Activated CD4-positive, alpha-beta T cell treated with anti-CD3 and anti-CD28 coated beads, Interleukin-2, amount 10 ng/mL, durations not matched to agents 24 days and 14 days (primary cell): Measurements from ENCODE around the gene SCMH1. TPM values are rescaled to one million over a fixed set of nuclear protein-coding genes. Genes with fewer than 3 reads are reported as not detected.
"Not testable (repeated sequence)": the region's sequence is repeated elsewhere in the genome, so short reads cannot be mapped to it uniquely, and the experiment has no call there.

Experiments used
- DNase-seq: peaks from one replicate; pipeline ENCODE4 v3.0.0; 2022
- H3K27ac Mint-ChIP-seq: one replicate; pipeline ENCODE4 v1.8.0; 2022; ENCODE audit warnings: mild to moderate bottlenecking, mixed read lengths
- H3K27me3 Mint-ChIP-seq: one replicate; pipeline ENCODE4 v1.8.0; 2022; ENCODE audit warnings: mixed read lengths
- H3K36me3 Mint-ChIP-seq: one replicate; pipeline ENCODE4 v1.8.0; 2022; ENCODE audit warnings: low read depth, mild to moderate bottlenecking, mixed read lengths
- H3K4me1 Mint-ChIP-seq: one replicate; pipeline ENCODE4 v1.8.0; 2021; ENCODE audit warnings: mixed read lengths
- H3K4me3 Mint-ChIP-seq: one replicate; pipeline ENCODE4 v1.8.0; 2022; ENCODE audit warnings: mild to moderate bottlenecking, moderate library complexity, mixed read lengths
- H3K9me3 Mint-ChIP-seq: one replicate; pipeline ENCODE4 v1.8.0; 2021; ENCODE audit warnings: mixed read lengths
- intact Hi-C: fragments of 100-400 bp; cut with micrococcal nuclease; formaldehyde crosslinking; loops from one replicate; pipeline ENCODE4 v1.15.1; 2023
- total RNA-seq: library from RNA; stranded (reverse); gene quantifications from 2 replicates; pipeline ENCODE4 v1.2.3, GENCODE V29; 2022

Gene SCMH1
- total RNA-seq, 1 donor from 2014 or later = 23.3 TPM

DNA sequence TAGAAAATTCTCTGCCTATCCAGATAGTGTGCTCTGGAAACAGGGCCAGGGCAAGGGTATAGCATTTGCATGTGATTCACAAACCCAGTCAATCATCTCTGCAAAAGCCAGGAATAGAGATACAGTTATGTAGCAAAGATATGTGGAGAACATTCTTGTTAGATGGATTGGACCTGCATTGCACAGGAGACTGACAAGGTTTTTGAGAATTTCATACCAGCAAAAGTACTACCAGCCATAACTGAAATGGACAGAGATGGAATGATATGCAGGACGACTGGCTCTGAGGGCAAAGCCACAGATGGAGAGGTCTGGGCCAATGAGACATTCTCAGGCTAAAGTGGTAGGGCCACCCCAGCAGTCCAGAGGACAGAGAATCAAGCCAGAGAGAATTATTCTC is 24.7 kb downstream of the SCMH1 start:
- no peak for DNase-seq
- Mint-ChIP-seq H3K4me1 (peaks cover 2% of the 10 kb centered on the region), H3K36me3 (peaks cover 22% of the 10 kb centered on the region), H3K27me3 (no peaks in the 10 kb centered on the region), H3K27ac (no peak overlapping the region), H3K9me3 (peaks cover 4% of the 10 kb centered on the region), H3K4me3 (no peak overlapping the region)
- intact Hi-C loops = no loop called here

DNA sequence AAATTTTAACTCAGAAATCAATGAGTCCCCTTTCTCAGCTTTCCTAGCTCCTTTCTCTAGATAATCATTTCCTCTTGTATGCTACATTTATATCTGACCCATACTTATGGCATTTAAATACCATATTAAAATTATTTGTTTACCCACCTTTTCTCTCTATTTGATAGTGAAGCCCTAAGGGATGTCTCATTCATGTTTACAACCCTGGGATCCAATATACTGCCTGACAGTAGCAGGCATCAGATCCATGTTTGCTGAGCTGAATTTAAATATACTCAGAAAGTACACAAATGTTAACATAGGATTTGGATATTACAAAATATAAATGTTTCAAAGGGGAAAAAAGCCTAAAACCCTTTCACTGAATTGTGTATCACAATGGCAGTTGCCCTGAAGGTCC is 26.5 kb downstream of the SCMH1 start:
- H3K4me1 Mint-ChIP-seq = peaks cover 3% of the 10 kb centered on the region
- peaks cover 9% of the 10 kb centered on the region for H3K9me3 Mint-ChIP-seq
- intact Hi-C loops = no loop called here
- peaks cover 25% of the 10 kb centered on the region for H3K36me3 Mint-ChIP-seq
- H3K27me3 Mint-ChIP-seq = no peaks in the 10 kb centered on the region
- no peak for DNase-seq
- no peak overlapping the region for H3K27ac Mint-ChIP-seq
- no peak overlapping the region for H3K4me3 Mint-ChIP-seq

DNA sequence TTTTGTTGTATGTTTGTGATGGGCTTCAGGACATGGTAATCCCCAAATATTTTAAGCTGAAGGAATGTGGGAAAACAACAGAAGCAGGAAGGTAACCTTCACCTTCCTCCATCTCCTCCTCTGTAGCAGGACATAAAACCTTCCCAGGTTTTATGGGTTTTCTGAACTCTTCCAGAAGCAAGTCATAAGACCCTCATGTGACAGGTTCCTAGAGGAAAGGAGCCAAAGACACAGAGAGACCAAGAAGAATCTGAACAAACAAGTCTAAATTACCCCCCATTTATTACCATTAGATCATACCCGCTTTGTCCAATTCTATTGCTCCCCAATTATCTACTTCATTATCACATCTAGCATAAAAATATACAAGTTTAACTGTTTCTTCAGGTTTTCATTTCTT is 28.8 kb downstream of the SCMH1 start:
- no peak for DNase-seq
- peaks cover 3% of the 10 kb centered on the region for H3K4me1 Mint-ChIP-seq
- H3K36me3 Mint-ChIP-seq = peaks cover 20% of the 10 kb centered on the region
- no peak overlapping the region for H3K27ac Mint-ChIP-seq
- peaks cover 22% of the 10 kb centered on the region for H3K9me3 Mint-ChIP-seq
- H3K27me3 Mint-ChIP-seq = no peaks in the 10 kb centered on the region
- H3K4me3 Mint-ChIP-seq = no peak overlapping the region
- intact Hi-C loops = no loop called here

DNA sequence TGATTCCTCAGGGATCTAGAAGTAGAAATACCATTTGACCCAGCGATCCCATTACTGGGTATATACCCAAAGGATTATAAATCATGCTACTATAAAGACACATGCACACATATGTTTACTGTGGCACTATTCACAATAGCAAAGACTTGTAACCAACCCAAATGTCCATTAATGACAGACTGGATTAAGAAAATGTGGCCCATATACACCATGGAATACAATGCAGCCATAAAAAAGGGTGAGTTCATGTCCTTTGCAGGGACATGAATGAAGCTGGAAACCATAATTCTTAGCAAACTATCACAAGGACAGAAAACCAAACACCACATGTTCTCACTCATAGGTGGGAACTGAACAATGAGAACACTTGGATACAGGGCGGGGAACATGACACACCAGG is 30.5 kb downstream of the SCMH1 start:
- H3K36me3 Mint-ChIP-seq = peaks cover 15% of the 10 kb centered on the region
- H3K4me3 Mint-ChIP-seq, H3K27ac Mint-ChIP-seq, H3K27me3 Mint-ChIP-seq, DNase-seq, H3K4me1 Mint-ChIP-seq, intact Hi-C loops: not testable (repeated sequence)
- peaks cover 26% of the 10 kb centered on the region for H3K9me3 Mint-ChIP-seq

DNA sequence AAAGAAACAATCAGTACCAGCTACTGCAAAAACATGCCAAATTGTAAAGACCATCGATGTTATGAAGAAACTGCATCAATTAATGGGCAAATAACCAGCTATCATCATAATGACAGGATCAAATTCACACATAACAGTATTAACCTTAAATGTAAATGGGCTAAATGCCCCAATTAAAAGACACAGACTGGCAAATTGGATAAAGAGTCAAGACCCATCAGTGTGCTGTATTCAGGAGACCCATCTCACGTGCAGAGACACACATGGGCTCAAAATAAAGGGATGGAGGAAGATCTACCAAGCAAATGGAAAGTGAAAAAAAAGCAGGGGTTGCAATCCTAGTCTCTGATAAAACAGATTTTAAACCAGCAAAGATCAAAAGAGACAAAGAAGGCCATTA is 35.1 kb downstream of the SCMH1 start:
- H3K27ac Mint-ChIP-seq, H3K4me1 Mint-ChIP-seq, intact Hi-C loops, H3K4me3 Mint-ChIP-seq, H3K27me3 Mint-ChIP-seq, DNase-seq: not testable (repeated sequence)
- Mint-ChIP-seq H3K9me3 (peaks cover 35% of the 10 kb centered on the region), H3K36me3 (peaks cover 21% of the 10 kb centered on the region)

DNA sequence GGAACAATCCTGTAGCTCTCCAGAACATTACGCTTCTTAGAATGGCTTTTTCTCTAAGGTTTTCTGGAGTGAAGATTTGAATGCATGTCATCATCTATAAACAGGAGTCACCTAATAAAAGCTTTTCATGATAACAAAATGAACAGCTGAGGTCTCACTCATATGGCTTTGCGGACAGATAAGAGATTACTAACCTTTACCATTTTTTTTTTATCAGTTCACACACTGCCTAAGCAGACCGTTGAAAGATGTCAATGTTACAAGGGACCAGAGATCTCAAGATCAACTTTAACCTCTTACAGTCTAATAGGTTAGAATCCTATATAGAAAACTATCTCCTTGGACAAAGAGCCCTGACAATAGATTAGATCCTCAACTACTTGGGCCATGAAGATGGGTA is 41.4 kb downstream of the SCMH1 start:
- Mint-ChIP-seq H3K27ac (no peak overlapping the region), H3K27me3 (no peaks in the 10 kb centered on the region), H3K4me3 (no peak overlapping the region), H3K9me3 (peaks cover 9% of the 10 kb centered on the region), H3K36me3 (peaks cover 8% of the 10 kb centered on the region), H3K4me1 (no peaks in the 10 kb centered on the region)
- intact Hi-C loops = no loop called here
- no peak for DNase-seq

DNA sequence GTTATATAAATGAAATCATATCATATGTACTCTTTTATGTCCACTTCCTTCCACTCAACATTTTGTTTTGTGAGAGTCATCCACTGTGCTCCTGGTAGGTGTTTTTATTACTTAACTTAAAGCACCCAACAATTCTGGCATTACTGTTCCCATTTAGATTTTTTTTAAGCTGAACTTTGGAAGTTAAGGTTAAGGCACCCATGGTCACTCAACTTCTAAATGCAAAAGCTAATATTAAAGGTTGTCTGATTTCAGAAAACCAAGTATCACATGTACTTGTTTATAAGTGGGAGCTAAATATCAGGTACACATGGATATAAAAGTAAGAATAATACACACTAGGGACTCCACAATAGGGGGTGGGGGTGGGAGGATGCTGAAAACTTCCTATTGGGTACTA is 42.7 kb downstream of the SCMH1 start:
- DNase-seq = no peak
- intact Hi-C loops = no loop called here
- Mint-ChIP-seq H3K9me3 (peaks cover 7% of the 10 kb centered on the region), H3K36me3 (peaks cover 5% of the 10 kb centered on the region), H3K27me3 (no peaks in the 10 kb centered on the region), H3K4me1 (no peaks in the 10 kb centered on the region), H3K4me3 (no peak overlapping the region), H3K27ac (no peak overlapping the region)

DNA sequence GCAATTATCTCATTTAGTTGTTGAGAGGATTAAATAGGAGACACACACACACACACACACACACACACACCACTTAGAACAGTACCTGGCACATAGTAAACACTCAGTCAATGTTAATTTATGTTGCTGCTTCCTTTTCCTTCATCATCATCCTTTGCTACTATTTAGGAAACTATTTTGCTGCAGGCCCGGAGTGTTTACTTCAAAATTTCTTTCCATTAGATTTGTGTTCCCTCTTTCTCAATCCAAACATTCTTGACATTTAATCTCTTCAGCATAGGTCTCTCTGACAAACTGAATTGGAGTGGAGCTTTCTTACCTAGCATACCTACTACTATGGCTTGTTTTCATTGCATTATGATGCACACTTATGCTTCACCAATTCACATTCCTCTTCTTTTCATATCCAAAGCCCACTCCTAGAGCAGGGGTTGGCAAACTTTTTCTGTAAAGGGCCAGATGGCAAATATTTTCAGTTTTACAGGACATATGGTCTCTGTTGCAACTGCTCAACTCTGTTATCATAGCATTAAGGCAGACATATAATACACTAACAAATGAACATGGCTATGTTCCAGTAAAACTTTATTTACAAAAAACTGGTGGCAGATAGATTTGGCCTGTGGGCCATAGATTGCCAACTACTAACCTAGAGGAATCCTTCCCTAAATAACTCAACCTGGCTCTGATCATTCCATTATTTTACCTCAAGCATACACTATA is 49.5 kb downstream of the SCMH1 start:
- H3K27ac Mint-ChIP-seq = no peak overlapping the region
- H3K4me1 Mint-ChIP-seq = no peaks in the 10 kb centered on the region
- intact Hi-C loops = no loop called here
- no peak overlapping the region for H3K4me3 Mint-ChIP-seq
- no peak for DNase-seq
- H3K9me3 Mint-ChIP-seq = peaks cover 4% of the 10 kb centered on the region
- no peaks in the 10 kb centered on the region for H3K27me3 Mint-ChIP-seq
- no peaks in the 10 kb centered on the region for H3K36me3 Mint-ChIP-seq

DNA sequence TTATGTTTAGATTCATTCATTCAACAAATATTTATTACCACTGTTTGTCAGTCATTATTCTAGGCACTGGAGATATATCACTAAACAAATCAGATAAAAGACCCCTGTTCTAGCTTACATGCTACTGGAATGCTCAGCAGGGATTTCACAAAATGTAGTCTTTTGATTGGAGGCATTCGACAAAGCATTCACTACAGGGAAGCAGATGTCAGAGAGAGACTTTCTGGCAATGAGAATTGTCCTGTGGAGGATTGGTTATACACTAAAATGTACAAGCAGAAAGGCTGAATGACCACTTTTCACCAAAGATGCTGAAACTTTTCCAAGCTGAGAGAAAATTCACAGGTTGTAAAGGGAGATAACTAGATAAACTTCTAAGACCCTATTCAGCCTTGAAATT is 57.7 kb downstream of the SCMH1 start:
- no peak for DNase-seq

DNA sequence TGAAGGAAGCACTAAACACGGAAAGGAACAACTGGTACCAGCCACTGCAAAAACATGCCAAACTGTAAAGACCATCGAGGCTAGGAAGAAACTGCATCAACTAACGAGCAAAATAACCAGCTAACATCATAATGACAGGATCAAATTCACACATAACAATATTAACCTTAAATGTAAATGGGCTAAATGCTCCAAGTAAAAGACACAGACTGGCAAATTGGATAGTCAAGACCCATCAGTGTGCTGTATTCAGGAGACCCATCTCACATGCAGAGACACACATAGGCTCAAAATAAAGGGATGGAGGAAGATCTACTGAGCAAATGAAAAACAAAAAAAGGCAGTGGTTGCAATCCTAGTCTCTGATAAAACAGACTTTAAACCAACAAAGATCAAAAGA is 63.9 kb downstream of the SCMH1 start:
- H3K4me3 Mint-ChIP-seq, intact Hi-C loops: not testable (repeated sequence)

More for the DNA sequence above, 57.7 kb downstream of the SCMH1 start:
- H3K36me3 Mint-ChIP-seq = peaks cover 12% of the 10 kb centered on the region
- peaks cover under 1% of the 10 kb centered on the region for H3K9me3 Mint-ChIP-seq
- no peak overlapping the region for H3K4me3 Mint-ChIP-seq
- H3K27me3 Mint-ChIP-seq = no peaks in the 10 kb centered on the region
- H3K27ac Mint-ChIP-seq = no peak overlapping the region
- intact Hi-C loops = no loop called here
- no peaks in the 10 kb centered on the region for H3K4me1 Mint-ChIP-seq

DNA sequence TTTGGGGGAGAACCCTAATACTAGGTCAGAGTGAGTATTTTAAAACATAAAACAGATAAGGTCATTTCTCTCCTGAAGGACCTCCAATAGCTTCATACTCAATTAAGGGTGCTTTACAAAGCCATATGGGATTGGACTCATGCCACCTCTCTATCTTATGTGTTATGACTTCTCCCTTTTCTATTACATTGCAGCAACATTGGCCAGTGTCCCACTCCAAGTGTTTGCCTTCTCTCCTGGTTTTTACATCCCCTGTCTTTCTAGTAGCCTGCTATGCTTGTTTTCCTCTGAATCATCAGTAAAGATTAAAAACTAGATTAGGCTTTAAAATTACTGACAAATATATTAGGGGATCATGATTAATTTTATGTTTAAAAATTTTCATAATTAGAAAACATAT is 66.6 kb downstream of the SCMH1 start:
- Mint-ChIP-seq H3K27ac (no peak overlapping the region), H3K27me3 (no peaks in the 10 kb centered on the region), H3K9me3 (peaks cover 23% of the 10 kb centered on the region), H3K4me3 (no peak overlapping the region), H3K4me1 (peaks cover 2% of the 10 kb centered on the region), H3K36me3 (peaks cover 18% of the 10 kb centered on the region)
- DNase-seq = no peak
- intact Hi-C loops = no loop called here

More for the DNA sequence above, 63.9 kb downstream of the SCMH1 start:
- Mint-ChIP-seq H3K9me3 (peaks cover 14% of the 10 kb centered on the region), H3K36me3 (peaks cover 22% of the 10 kb centered on the region)
- H3K27me3 Mint-ChIP-seq, H3K4me1 Mint-ChIP-seq, DNase-seq, H3K27ac Mint-ChIP-seq: not testable (repeated sequence)

DNA sequence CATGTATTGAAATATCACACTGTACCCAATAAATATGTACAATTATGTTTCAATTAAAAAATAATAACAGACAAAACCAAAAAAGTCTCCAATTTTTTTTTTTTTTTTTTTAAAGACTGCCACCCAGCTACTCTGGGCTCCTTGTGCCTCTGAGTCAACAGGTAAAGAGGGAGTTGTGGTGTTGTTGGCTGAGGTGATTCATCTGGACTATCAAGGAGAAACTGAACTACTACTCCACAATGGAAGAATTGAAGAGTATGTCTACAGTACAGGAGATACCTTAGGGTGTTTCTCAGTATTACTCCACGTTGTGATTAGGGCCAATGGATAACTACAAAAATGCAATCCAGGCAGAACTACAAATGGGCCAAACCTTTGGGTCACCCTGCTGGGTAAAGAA is 67.9 kb downstream of the SCMH1 start:
- H3K27me3 Mint-ChIP-seq = no peaks in the 10 kb centered on the region
- intact Hi-C loops = no loop called here
- peaks cover 22% of the 10 kb centered on the region for H3K9me3 Mint-ChIP-seq
- no peak overlapping the region for H3K4me3 Mint-ChIP-seq
- peaks cover 2% of the 10 kb centered on the region for H3K4me1 Mint-ChIP-seq
- H3K27ac Mint-ChIP-seq = no peak overlapping the region
- peaks cover 18% of the 10 kb centered on the region for H3K36me3 Mint-ChIP-seq
- no peak for DNase-seq

DNA sequence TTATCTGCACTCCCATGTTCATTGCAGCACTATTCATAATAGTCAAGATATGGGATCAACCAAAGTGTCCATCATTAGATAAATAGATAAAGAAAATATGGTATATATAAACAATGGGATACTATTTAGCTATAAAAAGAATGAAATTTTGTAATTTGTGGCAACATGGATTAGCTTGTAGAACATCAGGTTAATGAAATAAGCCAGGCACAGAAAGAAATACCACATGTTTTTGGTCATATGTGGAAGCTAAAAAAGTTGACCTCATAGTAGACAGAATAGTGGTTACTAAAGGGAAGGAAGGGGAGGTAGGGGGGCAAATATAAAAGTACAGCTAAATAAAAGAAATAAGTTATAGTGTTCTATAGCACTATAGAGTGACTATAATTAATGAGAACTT is 68.5 kb downstream of the SCMH1 start:
- no peak overlapping the region for H3K4me3 Mint-ChIP-seq
- no peaks in the 10 kb centered on the region for H3K27me3 Mint-ChIP-seq
- H3K9me3 Mint-ChIP-seq = peaks cover 19% of the 10 kb centered on the region
- peaks cover 2% of the 10 kb centered on the region for H3K4me1 Mint-ChIP-seq
- H3K27ac Mint-ChIP-seq = no peak overlapping the region
- intact Hi-C loops = no loop called here
- peaks cover 19% of the 10 kb centered on the region for H3K36me3 Mint-ChIP-seq
- DNase-seq = no peak

DNA sequence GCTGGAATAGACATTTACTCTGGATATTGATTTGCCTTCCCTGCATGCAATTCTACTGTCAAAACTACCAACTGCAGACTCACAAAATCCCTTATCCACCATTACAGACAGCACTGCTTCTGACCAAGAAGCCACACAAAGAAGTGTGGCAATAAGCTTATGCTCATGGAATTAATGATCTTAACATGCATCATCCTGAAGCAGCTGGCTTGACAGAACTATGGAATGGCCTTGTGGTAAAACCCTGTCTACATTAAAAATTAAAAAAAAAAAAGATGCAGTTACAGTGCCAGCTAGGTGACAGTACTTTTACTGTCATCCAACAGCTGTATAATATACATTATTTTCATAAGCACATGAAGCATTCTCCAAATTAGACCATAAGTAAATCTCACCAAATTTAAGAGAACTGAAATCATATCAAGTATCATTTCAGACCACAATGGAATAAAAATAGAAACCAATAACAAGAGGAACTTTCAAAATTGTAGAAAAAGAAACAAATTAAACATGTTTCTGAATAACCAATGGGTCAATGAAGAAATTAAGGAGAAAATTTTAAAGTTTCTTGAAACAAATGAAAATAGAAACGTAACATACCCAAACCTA is 70.7 kb downstream of the SCMH1 start:
- Mint-ChIP-seq H3K9me3 (peaks cover 27% of the 10 kb centered on the region), H3K27ac (no peak overlapping the region), H3K27me3 (no peaks in the 10 kb centered on the region), H3K4me3 (no peak overlapping the region), H3K36me3 (peaks cover 23% of the 10 kb centered on the region), H3K4me1 (peaks cover 2% of the 10 kb centered on the region)
- DNase-seq = no peak
- intact Hi-C loops = no loop called here

DNA sequence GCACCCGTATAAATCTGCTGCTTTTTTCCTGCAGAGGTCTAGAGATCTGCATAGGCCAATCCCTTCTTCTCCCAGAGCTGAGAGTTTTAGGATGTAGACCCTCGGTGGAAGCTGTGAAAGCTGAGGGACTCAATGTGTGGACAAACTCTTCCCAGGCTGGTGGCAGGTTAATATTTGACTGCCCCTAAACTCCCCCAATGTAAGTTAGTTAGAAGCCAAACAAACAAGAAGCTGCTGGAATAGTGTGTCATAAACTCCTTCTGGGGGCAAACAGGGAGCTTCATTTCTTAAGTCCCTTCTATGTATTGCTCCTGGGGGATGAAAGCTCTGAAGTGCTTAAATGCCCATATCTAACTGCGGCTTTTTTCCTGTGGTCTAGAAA is 72.3 kb downstream of the SCMH1 start:
- H3K27me3 Mint-ChIP-seq = no peaks in the 10 kb centered on the region
- intact Hi-C loops = no loop called here
- peaks cover 20% of the 10 kb centered on the region for H3K36me3 Mint-ChIP-seq
- no peak overlapping the region for H3K27ac Mint-ChIP-seq
- no peak overlapping the region for H3K4me3 Mint-ChIP-seq
- H3K4me1 Mint-ChIP-seq = peaks cover 4% of the 10 kb centered on the region
- no peak for DNase-seq
- peaks cover 27% of the 10 kb centered on the region for H3K9me3 Mint-ChIP-seq
